Prostate gland (tissue), 2 donors: Measurements from ENCODE around the gene RGS10.

Experiments
- CTCF ChIP-seq, 4 experiments: fragments of 200-600 bp in 2 of 4; fragments of 450-650 bp in 2 of 4; sonication (generic) in 2 of 4; IDR thresholded peaks; 1 replicate in 3 of 4; 2 replicates in 1 of 4; pipeline ENCODE4 v1.5.1; 2016 to 2019; ENCODE audit warnings: antibody characterized with exemption in 4 of 4, mild to moderate bottlenecking in 2 of 4, moderate library complexity in 2 of 4
- POLR2A ChIP-seq: fragments of 450-650 bp; IDR thresholded peaks from one replicate; pipeline ENCODE4 v1.6.1; 2016; ENCODE audit warnings: antibody characterized with exemption, mild to moderate bottlenecking
- POLR2AphosphoS5 ChIP-seq: sonication (generic); formaldehyde crosslinking; IDR thresholded peaks from one replicate; pipeline ENCODE4 v1.6.1; 2017; ENCODE audit warnings: antibody characterized with exemption

- TF ChIP-seq POLR2A (no peak), CTCF (IDR thresholded peaks at IDR 0.05) (no peak), POLR2AphosphoS5 (no peak)
Observed at GRCh38 chr10:119535837-119536507, 6.5 kb downstream of the RGS10 start.
